GM20000 (cell line): Measurements from ENCODE around the gene AP3B1.

Source experiments
- DNase-seq: peaks from one replicate; pipeline ENCODE4 v3.0.0; 2012; ENCODE audit warnings: low spot score
- TF ChIP-seq, protein P1 (sequence below): IDR thresholded peaks from 2 replicates; pipeline ENCODE4 v1.5.1; 2012; ENCODE audit warnings: mild to moderate bottlenecking, control low read depth; ENCODE audit errors: extremely low read depth, missing control alignments

Gene AP3B1, protein sequence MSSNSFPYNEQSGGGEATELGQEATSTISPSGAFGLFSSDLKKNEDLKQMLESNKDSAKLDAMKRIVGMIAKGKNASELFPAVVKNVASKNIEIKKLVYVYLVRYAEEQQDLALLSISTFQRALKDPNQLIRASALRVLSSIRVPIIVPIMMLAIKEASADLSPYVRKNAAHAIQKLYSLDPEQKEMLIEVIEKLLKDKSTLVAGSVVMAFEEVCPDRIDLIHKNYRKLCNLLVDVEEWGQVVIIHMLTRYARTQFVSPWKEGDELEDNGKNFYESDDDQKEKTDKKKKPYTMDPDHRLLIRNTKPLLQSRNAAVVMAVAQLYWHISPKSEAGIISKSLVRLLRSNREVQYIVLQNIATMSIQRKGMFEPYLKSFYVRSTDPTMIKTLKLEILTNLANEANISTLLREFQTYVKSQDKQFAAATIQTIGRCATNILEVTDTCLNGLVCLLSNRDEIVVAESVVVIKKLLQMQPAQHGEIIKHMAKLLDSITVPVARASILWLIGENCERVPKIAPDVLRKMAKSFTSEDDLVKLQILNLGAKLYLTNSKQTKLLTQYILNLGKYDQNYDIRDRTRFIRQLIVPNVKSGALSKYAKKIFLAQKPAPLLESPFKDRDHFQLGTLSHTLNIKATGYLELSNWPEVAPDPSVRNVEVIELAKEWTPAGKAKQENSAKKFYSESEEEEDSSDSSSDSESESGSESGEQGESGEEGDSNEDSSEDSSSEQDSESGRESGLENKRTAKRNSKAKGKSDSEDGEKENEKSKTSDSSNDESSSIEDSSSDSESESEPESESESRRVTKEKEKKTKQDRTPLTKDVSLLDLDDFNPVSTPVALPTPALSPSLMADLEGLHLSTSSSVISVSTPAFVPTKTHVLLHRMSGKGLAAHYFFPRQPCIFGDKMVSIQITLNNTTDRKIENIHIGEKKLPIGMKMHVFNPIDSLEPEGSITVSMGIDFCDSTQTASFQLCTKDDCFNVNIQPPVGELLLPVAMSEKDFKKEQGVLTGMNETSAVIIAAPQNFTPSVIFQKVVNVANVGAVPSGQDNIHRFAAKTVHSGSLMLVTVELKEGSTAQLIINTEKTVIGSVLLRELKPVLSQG

DNA sequence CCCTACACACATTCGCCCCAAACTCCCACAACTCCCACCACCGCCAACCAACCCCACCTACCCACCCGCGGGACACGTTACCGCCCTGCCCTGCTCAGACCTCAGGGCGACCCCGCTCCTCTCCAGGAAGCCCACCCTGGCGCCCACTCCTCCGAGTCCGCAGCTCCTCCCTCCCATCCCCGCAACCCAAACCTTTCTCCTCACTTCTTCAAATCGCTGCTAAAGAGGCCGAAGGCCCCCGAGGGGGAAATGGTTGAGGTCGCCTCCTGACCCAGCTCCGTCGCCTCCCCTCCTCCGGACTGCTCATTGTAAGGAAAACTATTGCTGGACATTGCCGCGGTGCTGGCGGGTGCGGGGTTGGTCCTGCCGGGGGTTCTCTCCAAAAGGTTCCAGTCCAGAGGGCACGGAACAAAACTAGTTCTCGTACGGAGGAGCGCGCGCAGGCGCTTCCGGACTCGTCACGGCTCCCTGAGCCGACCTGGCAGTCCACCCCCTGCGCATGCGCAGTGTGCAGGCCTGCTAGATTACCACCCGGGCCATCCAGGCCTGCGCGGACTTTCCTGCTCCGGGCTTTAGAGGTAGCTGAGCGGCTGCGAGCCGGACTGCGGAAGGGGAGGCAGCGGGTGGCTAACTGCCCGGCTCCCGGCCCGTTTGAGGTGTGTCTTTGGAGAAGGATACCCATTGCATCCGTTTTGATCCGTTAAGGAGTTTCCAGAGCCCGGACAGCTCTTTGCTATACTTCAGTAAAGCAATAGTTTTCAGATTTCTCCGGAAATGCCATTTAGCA, at the start of gene AP3B1:
TSS of gene AP3B1 (minus strand) at position 451 of the 787 bp plus-strand sequence. CDS start at position 332, 119 bp downstream.
- TF ChIP-seq, protein P1, sequence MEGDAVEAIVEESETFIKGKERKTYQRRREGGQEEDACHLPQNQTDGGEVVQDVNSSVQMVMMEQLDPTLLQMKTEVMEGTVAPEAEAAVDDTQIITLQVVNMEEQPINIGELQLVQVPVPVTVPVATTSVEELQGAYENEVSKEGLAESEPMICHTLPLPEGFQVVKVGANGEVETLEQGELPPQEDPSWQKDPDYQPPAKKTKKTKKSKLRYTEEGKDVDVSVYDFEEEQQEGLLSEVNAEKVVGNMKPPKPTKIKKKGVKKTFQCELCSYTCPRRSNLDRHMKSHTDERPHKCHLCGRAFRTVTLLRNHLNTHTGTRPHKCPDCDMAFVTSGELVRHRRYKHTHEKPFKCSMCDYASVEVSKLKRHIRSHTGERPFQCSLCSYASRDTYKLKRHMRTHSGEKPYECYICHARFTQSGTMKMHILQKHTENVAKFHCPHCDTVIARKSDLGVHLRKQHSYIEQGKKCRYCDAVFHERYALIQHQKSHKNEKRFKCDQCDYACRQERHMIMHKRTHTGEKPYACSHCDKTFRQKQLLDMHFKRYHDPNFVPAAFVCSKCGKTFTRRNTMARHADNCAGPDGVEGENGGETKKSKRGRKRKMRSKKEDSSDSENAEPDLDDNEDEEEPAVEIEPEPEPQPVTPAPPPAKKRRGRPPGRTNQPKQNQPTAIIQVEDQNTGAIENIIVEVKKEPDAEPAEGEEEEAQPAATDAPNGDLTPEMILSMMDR, result no peak
- peak; percentile 94 for DNase-seq

DNA sequence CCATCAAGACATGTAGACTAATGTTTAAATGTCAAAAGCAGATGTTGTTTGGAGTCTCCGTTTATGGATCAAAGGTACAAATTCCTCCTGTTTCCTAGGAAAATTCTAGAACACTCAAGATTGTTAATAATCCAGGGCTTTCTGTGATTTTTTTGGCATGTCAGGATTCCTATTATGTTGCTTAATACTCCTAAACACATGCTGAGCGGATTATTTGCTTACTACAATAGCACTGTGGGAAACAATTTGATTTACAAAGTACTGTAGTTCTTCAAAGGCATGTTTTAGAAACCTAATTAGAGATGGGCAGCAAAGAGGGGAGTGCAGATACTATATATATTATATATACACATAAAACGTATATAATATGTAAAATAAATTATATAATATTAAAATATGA, 46.9 kb upstream of the AP3B1 start:
- DNase-seq, result no peak
- TF ChIP-seq, protein P1, result no peak

DNA sequence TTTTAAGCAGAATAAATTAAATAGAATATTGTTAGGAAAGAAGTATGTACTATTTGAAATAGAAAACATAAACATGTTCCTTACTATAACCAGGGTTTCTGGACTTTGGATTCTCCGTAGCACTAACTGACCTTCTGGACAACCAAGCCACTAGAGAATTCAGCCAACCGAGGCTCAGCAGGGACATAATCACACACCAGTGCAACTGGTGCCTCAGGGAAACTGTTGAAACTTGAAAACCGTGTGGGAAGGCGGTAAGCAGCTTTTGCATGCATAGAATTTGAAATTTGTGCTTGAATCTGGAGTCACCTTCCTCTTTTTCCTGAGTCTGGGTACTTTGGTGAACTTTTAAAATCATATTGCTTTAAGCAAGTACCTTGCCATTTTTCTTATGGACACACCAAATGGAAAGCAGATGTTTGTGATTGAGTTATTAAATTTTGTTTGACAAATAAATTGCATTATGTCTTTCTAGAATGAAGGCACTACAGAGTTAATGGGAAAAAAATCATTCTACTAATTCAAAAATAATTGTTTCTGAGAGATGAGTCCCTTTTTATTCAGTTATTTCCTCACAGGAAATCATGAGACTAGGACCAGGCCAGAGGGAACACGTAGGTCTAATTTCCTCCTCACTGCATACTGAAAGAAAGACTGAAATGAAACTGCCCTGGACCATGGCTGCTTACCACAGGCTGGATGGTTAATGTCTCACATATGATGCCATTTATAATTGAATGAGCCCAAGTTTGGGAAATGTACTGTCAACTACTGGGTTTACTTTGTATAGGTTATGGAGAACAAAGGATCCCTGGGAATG, 45.3 kb upstream of the AP3B1 start:
- TF ChIP-seq, protein P1, result no peak
- no peak for DNase-seq

DNA sequence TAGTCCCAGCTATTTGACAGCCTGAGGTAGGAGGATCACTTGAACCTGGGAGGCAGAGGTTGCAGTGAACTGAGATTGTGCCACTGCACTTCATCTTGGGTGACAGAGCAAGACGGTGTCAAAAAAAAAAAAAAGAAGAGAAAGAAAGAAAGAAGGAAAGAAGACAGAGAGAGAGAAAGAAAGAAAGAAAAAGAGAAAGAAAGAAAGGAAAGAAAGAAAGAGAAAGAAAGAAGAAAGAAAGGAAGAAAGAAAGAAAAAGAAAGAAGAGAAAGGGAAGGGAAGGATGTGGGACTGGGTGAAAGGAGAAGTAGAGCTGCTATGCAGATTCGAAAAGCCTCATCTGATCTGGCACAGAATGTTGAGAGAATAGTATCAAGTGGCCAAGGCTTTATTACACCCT, 42.2 kb upstream of the AP3B1 start:
- TF ChIP-seq, protein P1, result no peak
- DNase-seq, result no peak

DNA sequence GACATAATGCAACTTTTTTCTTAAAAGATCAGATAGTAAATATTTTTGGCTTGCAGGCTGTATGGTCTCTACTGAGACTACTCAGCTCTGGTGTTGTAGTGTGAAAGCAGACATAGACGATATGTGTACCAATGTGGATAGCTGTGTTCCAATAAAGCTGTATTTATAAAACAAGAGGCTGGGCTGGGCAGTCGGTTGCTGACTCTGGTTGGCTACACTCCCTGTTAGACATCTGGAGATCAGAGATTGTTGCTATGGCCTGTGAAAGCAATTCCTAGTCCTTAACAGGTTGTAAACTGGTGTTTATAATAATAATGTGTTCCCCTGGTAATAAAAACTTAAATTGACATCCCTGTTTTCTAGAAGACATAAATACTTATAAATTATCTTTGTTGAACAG, 41.5 kb upstream of the AP3B1 start:
- TF ChIP-seq, protein P1, result no peak
- no peak for DNase-seq

DNA sequence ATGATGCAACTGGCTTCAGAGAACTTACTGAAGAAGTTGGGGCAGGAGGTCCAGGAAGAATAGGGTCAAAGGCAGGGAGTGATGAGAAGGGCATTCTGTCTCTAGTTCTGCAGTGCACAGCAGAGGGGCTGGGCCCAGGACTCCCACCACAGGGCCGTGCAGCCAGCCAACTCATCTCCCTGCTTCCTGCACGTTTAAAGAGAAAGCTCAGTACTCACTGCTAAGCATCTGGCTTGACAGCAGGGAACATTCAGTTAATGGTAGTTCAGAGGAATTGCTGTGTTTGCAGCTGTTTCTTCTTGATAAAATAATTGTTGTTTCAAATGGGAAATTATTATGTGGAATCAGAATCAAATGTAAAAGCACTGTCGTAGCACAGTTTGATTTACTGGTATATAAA, 40.3 kb upstream of the AP3B1 start:
- DNase-seq, result no peak
- TF ChIP-seq, protein P1, result no peak
